Uterus (tissue), 2 donors: ENCODE data around the gene THRB.

Experiments used
- CTCF ChIP-seq, 4 experiments: fragments of 200-600 bp in 2 of 4; fragments of 450-650 bp in 2 of 4; sonication (generic) in 2 of 4; IDR thresholded peaks; one replicate each; pipeline ENCODE4 v1.5.1; 2016 to 2019; ENCODE audit warnings: antibody characterized with exemption in 4 of 4, mild to moderate bottlenecking in 2 of 4, moderate library complexity in 1 of 4
- POLR2A ChIP-seq, 2 donors: fragments of 450-650 bp; IDR thresholded peaks; one replicate each; pipeline ENCODE4 v1.6.1; 2016; ENCODE audit warnings: antibody characterized with exemption in 2 of 2, mild to moderate bottlenecking in 1 of 2, moderate library complexity in 1 of 2

GRCh38 chr3:24287755-24288450, 206.7 kb downstream of the THRB start:
- TF ChIP-seq CTCF (IDR thresholded peaks at IDR 0.05) (no peak), POLR2A (IDR thresholded peaks at IDR 0.05) (no peak)
